H1 (cell line): ENCODE measurements around the gene ICE1. TPM values are rescaled to one million over a fixed set of nuclear protein-coding genes. Genes with fewer than 3 reads are reported as not detected.

Source experiments
- CTCF ChIA-PET: fragments of 300-600 bp; sonication (Branson Sonifier 250); formaldehyde crosslinking; loops from one replicate; lab custom pipeline; 2021; ENCODE audit not compliant: partially characterized antibody; lab: Charles Lee
- POLR2A ChIA-PET: fragments of 300-600 bp; sonication (Branson Sonifier 250); formaldehyde crosslinking; loops from one replicate; lab custom pipeline; 2021; ENCODE audit warnings: inconsistent platforms; ENCODE audit not compliant: partially characterized antibody; lab: Charles Lee
- DNase-seq, 2 experiments: peaks; one replicate each; pipeline versions ENCODE4 v3.0.0 to v3.0.0-alpha.2; 2010 to 2022; ENCODE audit warnings: low spot score in 2 of 2, low read depth in 1 of 2, mixed read lengths in 1 of 2
- FAIRE-seq: peaks from 2 replicates; lab custom pipeline; 2011; peaks lifted over from hg19 to GRCh38; lab: Jason Lieb, UNC
- H2AFZ ChIP-seq: 2 replicates; pipeline ENCODE4 v1.8.1; 2012; ENCODE audit warnings: low read length, inconsistent platforms
- H2AK5ac ChIP-seq: 2 replicates; pipeline ENCODE4 v1.6.1; 2013; ENCODE audit warnings: low read depth, low read length
- H2BK120ac ChIP-seq: replicated peaks from 2 replicates; pipeline ENCODE3; 2013; ENCODE audit warnings: low read depth, low read length, inconsistent platforms
- H2BK12ac ChIP-seq: 2 replicates; pipeline ENCODE4 v1.6.1; 2013; ENCODE audit warnings: low read depth, low read length
- H2BK15ac ChIP-seq: 2 replicates; pipeline ENCODE4 v1.6.1; 2013; ENCODE audit warnings: low read length
- H2BK20ac ChIP-seq: 2 replicates; pipeline ENCODE4 v1.6.1; 2013; ENCODE audit warnings: low read length
- H2BK5ac ChIP-seq: 2 replicates; pipeline ENCODE4 v1.6.1; 2013; ENCODE audit warnings: low read depth, low read length
- H3K14ac ChIP-seq: 2 replicates; pipeline ENCODE4 v1.6.1; 2013; ENCODE audit warnings: inconsistent platforms; ENCODE audit not compliant: insufficient read length
- H3K18ac ChIP-seq: 2 replicates; pipeline ENCODE4 v1.6.1; 2013; ENCODE audit warnings: low read length; ENCODE audit errors: extremely low read depth
- H3K23ac ChIP-seq: 2 replicates; pipeline ENCODE4 v1.6.1; 2013; ENCODE audit warnings: inconsistent platforms; ENCODE audit not compliant: insufficient read length
- H3K23me2 ChIP-seq: 2 replicates; pipeline ENCODE4 v1.6.1; 2013; ENCODE audit warnings: low read depth, low read length
- H3K27ac ChIP-seq: 2 replicates; pipeline ENCODE4 v1.6.1; 2011; ENCODE audit warnings: low read depth, low read length, inconsistent platforms
- H3K27me3 ChIP-seq, 4 experiments: replicated peaks in 1 of 4; 1 replicate in 1 of 4; 2 replicates in 3 of 4; pipeline versions ENCODE4 v1.6.1 to v1.8.1; 2011 to 2013; ENCODE audit warnings: low read length in 3 of 4, mild to moderate bottlenecking in 3 of 4, inconsistent platforms in 2 of 4, mixed read lengths in 2 of 4, moderate library complexity in 1 of 4; ENCODE audit not compliant: control insufficient read depth in 3 of 4, insufficient read depth in 3 of 4; ENCODE audit errors: extremely low read depth in 1 of 4
- H3K36me3 ChIP-seq, 4 experiments: 2 replicates each; pipeline versions ENCODE4 v1.6.1 to v1.8.1; 2011 to 2013; ENCODE audit warnings: mild to moderate bottlenecking in 4 of 4, low read length in 3 of 4, moderate library complexity in 2 of 4, control low read depth in 1 of 4, inconsistent platforms in 1 of 4; ENCODE audit not compliant: insufficient read depth in 4 of 4, control insufficient read depth in 2 of 4
- H3K4ac ChIP-seq: replicated peaks from 2 replicates; pipeline ENCODE3; 2013; ENCODE audit warnings: low read length, low read depth, mixed read lengths, inconsistent platforms; ENCODE audit not compliant: insufficient read length
- H3K4me1 ChIP-seq, 4 experiments: replicated peaks in 1 of 4; 1 replicate in 1 of 4; 2 replicates in 3 of 4; pipeline versions ENCODE4 v1.6.1 to v1.8.1; 2011 to 2013; ENCODE audit warnings: low read length in 3 of 4, inconsistent platforms in 2 of 4, mixed read lengths in 1 of 4; ENCODE audit not compliant: insufficient read depth in 4 of 4, control insufficient read depth in 3 of 4
- H3K4me2 ChIP-seq, 2 experiments: 2 replicates each; pipeline versions ENCODE4 v1.6.1 to v1.8.1; 2011 to 2013; ENCODE audit warnings: low read depth in 2 of 2, low read length in 2 of 2, control low read depth in 1 of 2, inconsistent platforms in 1 of 2, mild to moderate bottlenecking in 1 of 2; ENCODE audit not compliant: insufficient read depth in 1 of 2
- H3K4me3 ChIP-seq, 4 experiments: fragments of 200-600, 300-600 bp in 1 of 4; sonication (generic), shearing (Covaris generic), sonication (Bioruptor Twin) in 1 of 4; 2 replicates each; pipeline versions ENCODE4 v1.5.1 to v1.8.1; 2011 to 2016; ENCODE audit warnings: low read length in 4 of 4, low read depth in 3 of 4, control low read depth in 2 of 4, inconsistent platforms in 2 of 4, mild to moderate bottlenecking in 2 of 4, mixed read lengths in 1 of 4, moderate library complexity in 1 of 4; ENCODE audit not compliant: insufficient read depth in 2 of 4; ENCODE audit errors: extremely low read depth in 1 of 4
- H3K56ac ChIP-seq: replicated peaks from 2 replicates; pipeline ENCODE3; 2013; ENCODE audit warnings: low read depth, mild to moderate bottlenecking, mixed read lengths, low read length, inconsistent platforms; ENCODE audit not compliant: insufficient read length
- H3K79me1 ChIP-seq: 2 replicates; pipeline ENCODE4 v1.6.1; 2013; ENCODE audit warnings: low read depth, low read length, control low read depth
- H3K79me2 ChIP-seq, 2 experiments: 2 replicates each; pipeline versions ENCODE4 v1.6.1 to v1.8.1; 2012 to 2013; ENCODE audit warnings: low read length in 2 of 2, mild to moderate bottlenecking in 2 of 2, inconsistent platforms in 1 of 2; ENCODE audit not compliant: insufficient read depth in 2 of 2, control insufficient read depth in 1 of 2
- H3K9ac ChIP-seq, 4 experiments: replicated peaks in 1 of 4; 1 replicate in 1 of 4; 2 replicates in 3 of 4; pipeline versions ENCODE4 v1.6.1 to v1.8.1; 2011 to 2013; ENCODE audit warnings: low read depth in 3 of 4, low read length in 3 of 4, control low read depth in 2 of 4, mild to moderate bottlenecking in 2 of 4, moderate library complexity in 2 of 4, inconsistent platforms in 1 of 4; ENCODE audit errors: extremely low read depth in 1 of 4
- H3K9me3 ChIP-seq, 2 experiments: 2 replicates each; pipeline versions ENCODE4 v1.6.1 to v1.8.1; 2012 to 2013; ENCODE audit warnings: mild to moderate bottlenecking in 2 of 2, moderate library complexity in 2 of 2, control low read depth in 1 of 2, inconsistent platforms in 1 of 2, low read depth in 1 of 2, low read length in 1 of 2, mixed read lengths in 1 of 2; ENCODE audit not compliant: insufficient read depth in 2 of 2
- H4K20me1 ChIP-seq, 2 experiments: replicated peaks in 1 of 2; 2 replicates each; pipeline versions ENCODE3 to v1.8.1; 2011 to 2013; ENCODE audit warnings: inconsistent platforms in 2 of 2, low read length in 2 of 2, mild to moderate bottlenecking in 1 of 2; ENCODE audit not compliant: insufficient read depth in 2 of 2, control insufficient read depth in 1 of 2
- H4K5ac ChIP-seq: 2 replicates; pipeline ENCODE4 v1.6.1; 2013; ENCODE audit warnings: low read length, low read depth, mixed read lengths, inconsistent platforms; ENCODE audit not compliant: insufficient read length
- H4K8ac ChIP-seq: 2 replicates; pipeline ENCODE4 v1.8.0; 2013; ENCODE audit warnings: mild to moderate bottlenecking, moderate library complexity, low read length, inconsistent platforms; ENCODE audit not compliant: insufficient read depth; ENCODE audit errors: extremely low read depth
- H4K91ac ChIP-seq: replicated peaks from 2 replicates; pipeline ENCODE3; 2013; ENCODE audit warnings: low read length, mixed read lengths, inconsistent platforms; ENCODE audit not compliant: insufficient read length
- FOSL1 ChIP-seq: IDR thresholded peaks from 2 replicates; pipeline ENCODE4 v1.6.1; 2011; ENCODE audit warnings: mild to moderate bottlenecking, low read depth, low read length, moderate library complexity; ENCODE audit not compliant: insufficient read depth
- GABPA ChIP-seq: IDR thresholded peaks from 2 replicates; pipeline ENCODE4 v1.6.1; 2011; ENCODE audit warnings: mild to moderate bottlenecking, low read length, moderate library complexity, borderline replicate concordance; ENCODE audit not compliant: insufficient read depth
- GTF2F1 ChIP-seq: IDR thresholded peaks from 2 replicates; pipeline ENCODE4 v1.6.1; 2012; ENCODE audit warnings: low read depth, low read length, improper control_type of control experiment, borderline replicate concordance
- RNF2 ChIP-seq: fragments of 200-900, 300-1000 bp; sonication (generic); IDR thresholded peaks from 2 replicates; pipeline ENCODE4 v1.7.1; 2016; ENCODE audit warnings: borderline replicate concordance, low read depth, mild to moderate bottlenecking, antibody characterized with exemption, low read length; ENCODE audit not compliant: poor library complexity, severe bottlenecking; ENCODE audit errors: missing control alignments
- SIN3A ChIP-seq, 2 experiments: IDR thresholded peaks in 1 of 2; conservative IDR thresholded peaks in 1 of 2; 2 replicates each; pipeline ENCODE4 v1.6.1; 2011 to 2012; ENCODE audit warnings: low read length in 2 of 2, improper control_type of control experiment in 1 of 2, low read depth in 1 of 2, mild to moderate bottlenecking in 1 of 2
- SIRT6 ChIP-seq: IDR thresholded peaks from one replicate; pipeline ENCODE4 v1.7.1; 2012; ENCODE audit warnings: low read length, inconsistent platforms
- SRF ChIP-seq: IDR thresholded peaks from 2 replicates; pipeline ENCODE4 v1.6.1; 2011; ENCODE audit warnings: mild to moderate bottlenecking, low read depth, low read length, moderate library complexity
- TEAD4 ChIP-seq: IDR thresholded peaks from 2 replicates; pipeline ENCODE4 v1.6.1; 2012; ENCODE audit warnings: low read depth, low read length, inconsistent platforms, mixed read lengths
- YY1 ChIP-seq: IDR thresholded peaks from 2 replicates; pipeline ENCODE4 v1.6.1; 2011; ENCODE audit warnings: low read depth, mild to moderate bottlenecking, low read length
- WGBS, 2 experiments: shearing (Covaris generic) in 1 of 2; methylation state at CpG; one replicate each; pipeline versions ENCODE4 v1.1.6 to v1.1.7; 2013 to 2015; ENCODE audit warnings: low lambda C conversion rate in 2 of 2, mixed read lengths in 2 of 2, inconsistent platforms in 1 of 2, low coverage in 1 of 2, missing lambda C conversion rate in 1 of 2; ENCODE audit not compliant: insufficient replicate concordance in 2 of 2, insufficient coverage in 1 of 2, insufficient read length in 1 of 2; ENCODE audit errors: extremely low coverage in 1 of 2, missing lambda C conversion rate in 1 of 2; 5-methylcytosine and 5-hydroxymethylcytosine counted together
- polyA plus RNA-seq, 7 experiments: library from polyadenylated mRNA; depleted of rRNA in 3 of 7; stranded (reverse) in 5 of 7; unstranded in 2 of 7; fragments of >200 nt in 5 of 7; fragments of 200-250 nt in 2 of 7; gene quantifications; 1 replicate in 5 of 7; 2 replicates in 1 of 7; 4 replicates in 1 of 7; pipeline versions ENCODE4 v1.2.1 to v1.2.3, GENCODE V29; 2011 to 2013; ENCODE audit warnings: missing spikeins in 2 of 7, mixed read lengths in 2 of 7
- total RNA-seq: library from RNA; stranded (reverse); fragmentation: NEBNext Ultra II Directional; extraction: Animal tissue kit (Norgen Biotek cat#: 25700); gene quantifications from 2 replicates; pipeline ENCODE4 v1.2.1, GENCODE V29; 2021

ICE1 gene
- total and polyA plus RNA-seq, 2 of the 8 experiments (the other 6 are each of a cell fraction or from before 2014, with no cell fraction given), result 11.8 to 53.9 TPM

DNA sequence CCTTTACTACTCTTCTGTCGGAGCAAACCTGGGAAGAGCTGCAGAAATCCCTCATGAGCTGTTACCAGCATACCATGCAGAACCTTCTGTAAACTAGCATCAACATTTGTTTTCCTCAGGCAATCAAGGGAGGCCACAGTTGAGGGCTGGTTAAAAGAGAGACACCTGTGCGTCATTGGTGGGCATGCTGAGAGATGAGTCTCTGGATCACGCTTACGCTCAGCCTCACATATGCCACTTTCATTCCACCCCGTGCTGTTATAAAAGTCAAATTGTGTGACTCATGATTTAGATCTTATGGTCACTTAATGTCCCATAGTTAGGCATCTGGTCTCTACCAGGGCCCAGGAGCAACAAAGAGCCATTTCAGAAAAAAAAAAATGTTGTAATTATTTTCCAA lies 18.1 kb upstream of the ICE1 start:
- ChIA-PET CTCF (interaction anchor here (0.6 to 3.9 kb wide), 4 partner anchors 62 to 525 kb away, joined by 3 to 18 read pairs (median 4); no protein-coding TSS in a partner anchor), POLR2A (interaction anchor here (0.6 kb wide), 1 partner anchor 478 kb away, joined by 3 read pairs; no protein-coding TSS in a partner anchor)
- Histone ChIP-seq H4K20me1 (no peaks in the 10 kb centered on the region), H3K4ac (no peak overlapping the region), H3K56ac (no peak overlapping the region), H3K79me2 (no peaks in the 10 kb centered on the region), H4K8ac (no peak overlapping the region), H2BK120ac (no peak overlapping the region), H4K5ac (no peak overlapping the region), H2BK15ac (no peak overlapping the region), H2AFZ (no peak overlapping the region), H3K79me1 (no peaks in the 10 kb centered on the region), H3K9ac (no peak overlapping the region), H3K18ac (no peak overlapping the region), H3K9me3 (peaks cover 11 to 14% of the 10 kb centered on the region in 2 experiments), H3K4me1 (no peaks in the 10 kb centered on the region), H2BK5ac (no peak overlapping the region), H4K91ac (no peak overlapping the region), H3K23me2 (no peaks in the 10 kb centered on the region), H2BK12ac (no peak overlapping the region; the same call in 1 of the 2 replicates), H3K4me2 (no peak overlapping the region), H3K23ac (no peak overlapping the region), H3K27ac (no peak overlapping the region), H3K14ac (no peak overlapping the region), H3K4me3 (no peak overlapping the region), H3K27me3 (no peaks in the 10 kb centered on the region), H2BK20ac (no peak overlapping the region), H2AK5ac (no peak overlapping the region), H3K36me3 (no peaks in the 10 kb centered on the region)
- no peak for TF ChIP-seq SIN3A (conservative IDR thresholded peaks at IDR 0.05 in 1 of 2, IDR thresholded peaks at IDR 0.05 in 1 of 2; ENCODE audit: low read depth in 1 of 2, low read length in 2 of 2)
- TF ChIP-seq TEAD4, result no peak
- no peak for TF ChIP-seq SIRT6
- no peak for TF ChIP-seq YY1
- no peak for TF ChIP-seq FOSL1
- no peak for TF ChIP-seq GTF2F1
- TF ChIP-seq GABPA, result no peak
- no peak for TF ChIP-seq RNF2
- TF ChIP-seq SRF, result no peak
- FAIRE-seq, result no peak
- 100% methylated on average over 5 of the region's 5 CpGs; no CpG with 5 or more reads in 1 of the 2 experiments for WGBS, 2 experiments
- DNase-seq, result no peak
